ENCODE measurements around the gene KRR1.
"Not testable (repeated sequence)": the region's sequence is repeated elsewhere in the genome, so short reads cannot be mapped to it uniquely, and the experiment has no call there.

The KRR1 gene

DNA sequence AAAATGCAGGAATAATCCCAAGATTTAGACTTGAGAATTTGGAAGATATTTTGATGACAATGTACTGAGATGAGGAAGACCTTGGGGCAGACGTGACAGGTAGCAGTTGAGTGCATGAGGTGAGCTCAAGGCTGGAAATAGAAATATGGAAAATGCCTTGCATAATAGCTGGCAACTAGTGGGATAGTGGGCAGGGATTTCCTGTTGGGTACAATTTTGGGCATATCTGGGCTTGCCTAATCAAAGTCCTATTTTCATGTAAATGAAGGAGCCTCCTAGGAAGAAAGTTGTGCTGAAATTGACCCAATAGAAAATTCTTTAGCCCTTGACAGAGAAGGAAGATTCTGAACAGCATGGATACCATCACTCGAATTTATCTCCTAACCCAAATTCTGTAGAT lies 37.3 kb downstream of the KRR1 start:
- no peak for DNase-seq

DNA sequence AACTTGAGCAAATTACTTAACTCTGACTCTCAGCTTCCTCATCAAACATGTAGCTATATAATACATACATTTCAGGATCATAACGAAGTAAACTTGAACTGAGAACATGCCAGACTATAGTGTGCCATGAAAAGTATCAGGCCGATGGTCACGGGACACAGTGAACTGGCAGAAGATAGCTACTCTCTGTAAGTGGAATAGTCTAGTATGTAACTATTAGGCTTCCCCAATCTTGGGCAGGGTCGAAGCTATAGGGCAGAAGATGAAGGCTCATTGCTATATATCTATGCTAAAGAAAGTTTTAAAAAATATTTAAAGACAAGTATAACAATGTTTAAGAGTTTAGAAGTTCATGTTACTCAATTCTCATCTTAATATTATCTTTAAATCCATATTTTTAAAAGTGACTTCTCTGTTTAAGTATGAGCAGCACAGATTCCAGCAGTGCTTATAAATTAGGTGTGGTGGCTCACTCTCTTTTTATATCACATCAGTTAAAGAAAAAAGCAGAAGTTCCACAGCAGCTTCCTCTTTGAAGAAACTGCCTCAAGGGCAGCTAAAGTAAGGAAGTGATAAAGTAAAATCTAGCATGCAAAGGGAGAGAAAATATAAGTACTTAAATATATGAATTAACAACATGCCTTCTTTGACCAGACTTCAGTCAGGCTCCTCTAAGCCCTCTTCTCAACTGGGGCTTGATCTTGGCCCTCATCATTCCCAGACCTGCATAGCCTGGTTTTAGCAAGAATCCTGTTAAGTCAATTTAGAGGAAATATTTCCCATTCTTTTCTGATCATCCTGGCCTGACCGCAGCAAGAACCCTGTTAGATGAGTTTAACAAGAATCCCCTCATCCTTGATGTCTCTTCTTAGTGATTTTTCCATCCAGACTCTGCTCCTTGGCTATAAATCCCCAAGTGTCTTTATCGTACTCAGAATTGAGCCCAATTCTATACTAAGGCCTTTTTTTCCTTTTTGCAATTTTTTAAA lies 39.2 kb downstream of the KRR1 start:
- no peak for DNase-seq

DNA sequence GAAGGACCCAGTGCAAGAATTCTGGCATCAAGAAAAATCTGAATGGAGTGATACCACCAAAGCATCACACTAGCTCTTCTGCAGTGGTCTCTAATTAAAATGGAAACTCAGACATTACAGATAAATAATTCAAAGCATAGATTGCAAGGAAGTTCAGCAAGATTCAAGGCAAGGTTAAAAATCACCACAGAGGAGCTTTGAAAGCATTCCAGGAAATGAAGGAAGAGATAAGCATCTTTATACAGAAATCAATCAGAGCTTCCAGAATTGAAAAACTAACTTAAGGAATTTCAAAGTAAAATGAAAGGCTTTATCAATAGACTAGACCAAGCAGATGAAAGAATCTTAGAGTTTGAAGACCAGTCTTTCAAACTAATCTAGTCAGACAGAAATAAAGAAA lies 51.2 kb downstream of the KRR1 start:
- DNase-seq: no peak

DNA sequence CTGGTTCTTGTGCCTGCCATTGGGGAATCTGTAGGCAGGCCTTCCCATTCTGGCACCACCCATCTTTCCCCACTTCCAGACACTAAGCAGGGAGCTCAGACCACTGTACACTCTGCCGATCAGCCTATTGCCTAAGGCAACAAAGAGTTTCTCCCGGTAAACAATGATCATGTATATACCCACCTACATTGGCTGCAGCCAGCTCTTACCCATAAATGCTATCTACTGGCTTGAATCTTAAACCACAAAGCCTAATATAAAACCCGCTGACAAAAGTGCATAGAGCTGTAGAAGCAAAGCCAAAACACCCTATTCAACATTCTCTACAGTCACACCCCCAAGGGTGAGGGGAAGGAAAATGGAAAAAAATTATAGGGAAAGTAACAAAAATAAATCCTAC lies 51.7 kb downstream of the KRR1 start:
- DNase-seq: no peak

DNA sequence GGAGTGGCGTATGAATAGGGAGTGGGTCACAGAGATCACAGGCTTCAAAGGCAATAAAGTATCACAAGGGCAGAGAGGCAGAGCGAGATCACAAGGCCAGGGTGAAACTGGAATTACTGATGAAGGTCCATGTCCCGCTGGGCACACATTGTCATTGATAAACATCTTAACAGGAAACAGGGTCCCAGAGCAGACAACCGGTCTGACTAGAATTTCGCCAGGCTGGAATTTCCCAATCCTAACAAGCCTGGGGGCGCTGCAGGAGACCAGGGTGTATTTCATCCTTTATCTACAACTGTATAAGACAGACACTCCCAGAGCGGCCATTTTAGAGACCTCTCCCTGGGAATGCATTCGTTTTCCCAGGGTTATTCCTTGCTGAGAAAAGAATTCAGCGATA lies 53.5 kb downstream of the KRR1 start:
- DNase-seq: not testable (repeated sequence)

DNA sequence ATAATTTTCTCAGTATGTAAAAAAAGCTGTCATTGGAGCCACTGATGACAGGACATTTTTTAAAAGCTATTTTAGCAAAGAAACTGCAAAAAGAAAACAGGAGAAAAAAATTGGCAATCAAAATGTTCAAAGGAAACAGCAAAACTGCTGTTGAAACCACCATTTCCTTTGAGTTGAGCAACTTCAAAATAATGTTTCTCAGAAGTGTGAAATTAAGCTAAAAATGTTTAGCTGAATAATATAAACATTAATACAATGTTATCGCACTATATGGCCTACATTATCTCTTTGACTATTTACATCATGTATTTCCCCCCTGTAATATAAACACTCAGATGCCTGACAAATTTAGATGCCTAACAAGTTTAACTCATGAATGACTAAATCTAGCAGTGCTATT lies 54.2 kb downstream of the KRR1 start:
- DNase-seq: no peak

DNA sequence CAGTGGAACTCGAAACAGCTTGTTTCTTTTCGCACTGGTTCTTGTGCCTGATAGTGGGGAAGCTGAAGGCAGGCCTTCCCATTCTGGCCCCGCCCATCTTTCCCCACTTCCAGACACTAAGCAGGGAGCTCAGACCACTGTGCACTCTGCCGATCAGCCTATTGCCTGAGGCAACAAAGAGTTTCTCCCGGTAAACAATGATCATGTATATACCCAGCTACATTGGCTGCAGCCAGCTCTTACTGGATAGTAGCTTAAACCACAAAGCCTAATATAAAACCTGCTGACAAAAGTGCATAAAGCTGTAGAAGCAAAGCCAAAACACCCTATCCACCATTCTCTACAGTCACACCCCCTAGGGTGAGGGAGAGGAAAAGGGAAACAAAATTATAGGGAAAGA lies 55.6 kb downstream of the KRR1 start:
- no peak for DNase-seq

DNA sequence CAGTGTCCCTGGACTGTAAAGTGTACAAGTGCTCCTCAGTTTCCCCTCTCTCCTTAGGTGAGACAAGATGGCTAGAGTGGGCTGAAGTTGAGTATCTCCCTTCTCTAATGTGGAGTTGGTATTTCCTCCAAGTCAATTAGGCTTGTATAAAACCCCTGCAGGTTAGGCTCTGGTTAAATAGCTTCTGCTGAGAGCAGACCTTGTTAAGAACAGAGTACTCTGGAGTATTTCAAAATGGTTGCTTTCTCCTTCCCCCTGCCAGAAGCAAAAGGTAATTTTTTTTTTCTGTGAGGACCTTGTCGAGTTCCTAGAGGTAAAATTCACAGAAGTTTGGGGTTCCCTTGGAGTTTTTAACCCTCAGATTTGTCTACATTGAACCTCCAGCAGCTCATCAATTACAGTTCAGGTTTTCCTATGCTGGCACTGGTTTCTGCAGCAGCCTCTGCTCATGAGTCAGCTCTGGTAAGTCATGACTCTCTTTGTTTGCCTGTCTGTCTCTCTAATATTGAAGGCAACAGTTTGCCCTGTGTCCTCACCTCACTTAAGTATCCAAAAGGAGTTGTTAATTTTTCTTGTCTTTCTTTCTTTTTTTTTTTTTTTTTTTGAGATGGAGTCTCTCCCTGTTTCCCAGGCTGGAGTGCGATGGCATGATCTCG lies 58.6 kb downstream of the KRR1 start:
- DNase-seq: no peak

DNA sequence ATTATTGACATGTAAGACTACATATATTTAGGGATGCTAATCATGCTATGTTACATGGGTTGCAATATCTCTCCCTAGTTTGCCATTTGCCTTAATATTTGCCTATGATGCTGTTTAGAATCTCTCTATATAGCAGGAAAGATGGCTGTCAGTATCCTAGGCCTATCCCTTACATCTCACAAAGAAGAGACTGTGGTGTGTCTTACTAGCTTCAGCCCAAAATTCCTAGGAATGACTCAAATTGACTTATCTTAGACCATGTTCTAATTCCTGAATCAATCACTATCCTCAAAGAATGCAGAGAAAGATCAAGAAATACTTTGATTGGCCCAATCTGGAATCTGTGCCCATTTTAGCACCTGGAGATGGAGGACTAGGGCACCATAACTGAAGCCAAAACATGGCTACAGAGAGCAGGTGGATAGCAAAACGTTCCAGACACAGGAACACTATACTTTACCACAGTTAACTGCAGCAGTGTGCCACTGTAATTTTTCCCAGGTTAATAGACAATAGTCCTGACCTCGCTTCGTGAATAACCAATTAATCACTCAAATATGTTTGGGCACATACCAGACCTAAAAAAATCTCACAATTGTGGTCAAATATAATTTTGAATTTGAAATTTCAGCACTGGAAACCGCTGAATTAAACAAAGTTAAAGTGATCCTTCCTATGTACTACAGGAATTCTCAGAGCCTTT lies 63.6 kb downstream of the KRR1 start:
- DNase-seq: no peak

DNA sequence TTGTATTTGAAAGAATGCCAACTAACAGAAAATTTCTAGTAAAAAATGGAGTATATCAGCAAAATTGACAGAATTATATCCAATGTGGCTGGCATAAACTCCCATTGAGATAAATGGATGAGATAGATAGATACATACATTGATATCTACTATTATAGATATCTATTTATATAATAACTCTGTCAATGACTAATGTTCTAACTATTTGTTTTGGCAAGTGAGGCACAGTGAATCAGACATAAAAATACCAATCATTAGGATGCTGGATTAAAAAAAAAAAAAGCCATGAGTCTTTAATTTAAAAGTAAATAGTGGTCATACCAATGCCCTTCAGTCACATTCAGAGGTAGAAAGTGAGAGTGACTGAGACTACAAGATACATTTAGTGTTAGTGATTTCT lies 64.6 kb downstream of the KRR1 start:
- DNase-seq: no peak

DNA sequence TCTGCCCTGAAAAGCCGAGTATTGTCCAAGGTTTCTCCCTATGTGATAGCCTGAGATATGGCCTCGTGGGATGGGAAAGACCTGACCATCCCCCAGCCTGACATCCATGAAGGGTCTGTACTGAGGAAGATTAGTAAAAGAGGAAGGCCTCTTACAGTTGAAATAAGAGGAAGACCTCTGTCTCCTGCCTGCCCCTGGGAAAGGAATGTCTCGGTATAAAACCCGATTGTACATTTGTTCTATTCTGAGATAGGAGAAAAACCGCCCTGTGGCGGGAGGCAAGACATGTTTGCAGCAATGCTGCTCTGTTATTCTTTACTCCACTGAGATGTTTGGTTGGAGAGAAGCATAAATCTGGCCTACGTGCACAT lies 66.3 kb downstream of the KRR1 start:
- DNase-seq: not testable (repeated sequence)

DNA sequence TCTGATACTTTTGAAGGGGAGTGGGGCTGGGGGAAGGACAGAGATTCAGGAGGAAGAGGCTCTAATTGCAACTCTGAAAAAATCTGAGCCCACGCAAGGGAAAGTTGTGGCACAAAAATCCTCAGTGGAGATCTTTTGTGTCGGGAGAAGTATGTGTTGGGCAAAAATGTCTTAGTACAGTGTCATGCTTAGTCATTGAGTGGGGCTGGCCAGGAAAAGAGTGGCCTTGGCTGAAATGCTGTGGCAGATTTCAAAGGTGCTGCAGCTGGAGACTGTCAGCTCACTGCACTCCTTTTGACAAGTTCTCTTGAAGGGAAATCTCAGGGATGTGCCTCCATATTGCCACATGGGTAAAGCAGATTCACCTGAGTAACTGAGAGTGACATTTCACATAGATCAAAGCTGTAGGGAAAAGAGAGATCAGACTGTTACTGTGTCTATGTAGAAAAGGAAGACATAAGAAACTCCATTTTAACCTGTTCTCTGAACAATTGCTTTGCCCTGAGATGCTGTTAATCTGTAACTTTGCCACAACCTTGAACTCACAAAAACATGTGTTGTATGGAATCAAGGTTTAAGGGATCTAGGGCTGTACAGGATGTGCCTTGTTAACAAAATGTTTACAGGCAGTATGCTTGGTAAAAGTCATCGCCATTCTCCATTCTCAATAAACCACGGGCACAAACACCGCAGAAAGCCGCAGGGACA lies 66.8 kb downstream of the KRR1 start:
- no peak for DNase-seq

DNA sequence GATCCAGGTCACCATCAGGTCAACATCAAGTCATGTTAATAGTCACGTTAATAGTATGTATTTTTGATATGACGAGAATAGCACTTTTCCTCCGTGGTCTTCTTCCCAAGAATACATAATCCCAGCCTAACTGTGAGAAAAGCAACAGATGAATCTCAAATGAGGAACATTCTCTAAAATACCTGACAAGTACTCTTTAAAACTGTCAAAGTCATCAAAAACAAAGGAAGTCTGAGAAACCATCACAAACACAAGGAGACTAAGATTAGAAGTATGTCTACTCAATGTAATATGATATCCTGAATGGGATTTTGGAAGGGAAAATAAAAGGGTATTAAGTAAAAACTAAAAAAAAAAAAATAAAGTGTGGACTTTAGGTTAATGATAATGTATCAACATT lies 67.7 kb downstream of the KRR1 start:
- no peak for DNase-seq

DNA sequence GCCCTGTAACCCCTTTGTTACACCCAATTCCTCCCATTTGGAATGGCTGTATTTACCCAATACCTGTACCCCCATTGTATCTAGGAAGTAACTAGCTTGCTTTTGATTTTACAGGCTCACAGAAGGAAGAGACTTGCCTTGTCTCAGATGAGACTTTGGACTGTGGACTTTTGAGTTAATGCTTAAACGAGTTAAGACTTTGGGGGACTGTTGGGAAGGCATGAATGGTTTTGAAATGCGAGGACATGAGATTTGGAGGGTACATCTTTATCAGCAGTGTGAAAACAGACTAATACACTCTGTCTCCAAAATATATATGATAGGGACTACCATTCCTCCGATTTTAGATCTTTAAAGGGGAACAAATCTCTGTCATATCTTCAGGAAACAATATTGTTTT lies 69.0 kb downstream of the KRR1 start:
- not testable (repeated sequence) for DNase-seq

DNA sequence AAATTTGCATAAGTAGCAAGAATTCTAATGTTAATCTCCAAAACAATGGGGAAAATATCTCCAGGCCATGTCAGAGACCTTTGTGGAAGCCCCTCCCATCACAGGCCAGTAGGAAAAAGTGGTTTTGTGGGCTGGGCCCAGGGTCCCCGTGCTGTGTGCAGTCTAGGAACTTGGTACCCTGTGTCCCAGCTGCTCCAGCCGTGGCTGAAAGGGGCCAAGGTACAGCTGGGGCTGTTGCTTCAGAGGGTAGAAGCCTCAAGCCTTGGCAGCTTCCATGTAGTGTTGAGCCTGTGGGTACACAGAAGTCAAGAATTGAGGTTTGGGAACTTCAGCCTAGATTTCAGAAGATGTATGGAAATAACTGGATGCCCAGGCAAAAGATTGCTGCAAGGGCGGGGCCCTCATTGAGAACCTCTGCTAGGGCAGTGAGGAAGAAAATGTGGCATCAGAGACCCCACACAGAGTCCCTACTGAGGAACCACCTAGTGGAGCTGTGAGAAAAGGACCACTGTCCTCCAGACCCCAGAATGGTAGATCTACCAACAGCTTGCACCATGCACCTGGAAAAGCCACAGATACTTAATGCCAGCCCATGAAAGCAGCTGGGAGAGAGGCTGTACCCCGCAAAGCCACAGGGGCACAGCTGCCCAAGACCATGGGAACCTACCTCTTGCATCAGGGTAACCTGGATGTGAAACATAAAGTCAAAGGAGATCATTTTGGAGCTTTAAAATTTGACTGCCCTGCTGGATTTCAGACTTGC lies 69.5 kb downstream of the KRR1 start:
- not testable (repeated sequence) for DNase-seq
